ENCODE data around the gene NDUFA6. TPM values are rescaled to one million over a fixed set of nuclear protein-coding genes. Genes with fewer than 3 reads are reported as not detected.

Gene NDUFA6
- total RNA-seq, 2 donors from 2014 or later: 143 to 185 TPM

GRCh38 chr22:42062506-42063170 is 27.9 kb downstream of the NDUFA6 start:
- Histone ChIP-seq H3K27ac (no peak overlapping the region), H3K27me3 (no peaks in the 10 kb centered on the region), H3K4me1 (no peaks in the 10 kb centered on the region), H3K4me3 (no peak overlapping the region), H3K9me3 (no peaks in the 10 kb centered on the region), H3K36me3 (peaks cover 61% of the 10 kb centered on the region)
- no peak for TF ChIP-seq CTCF (IDR thresholded peaks at IDR 0.05)
- DNase-seq (ENCODE audit: low spot score): peak; percentile 26

GRCh38 chr22:42061041-42061440 is 29.5 kb downstream of the NDUFA6 start:
- Histone ChIP-seq H3K27me3 (no peaks in the 10 kb centered on the region), H3K4me1 (no peaks in the 10 kb centered on the region), H3K27ac (no peak overlapping the region), H3K36me3 (peaks cover 47% of the 10 kb centered on the region), H3K9me3 (peaks cover 0 to 12% of the 10 kb centered on the region in 2 donors), H3K4me3 (no peak overlapping the region)
- DNase-seq (ENCODE audit: low spot score): peak; percentile 16
- no peak for TF ChIP-seq CTCF (IDR thresholded peaks at IDR 0.05)

GRCh38 chr22:42060489-42060888 is 30.1 kb downstream of the NDUFA6 start:
- Histone ChIP-seq H3K9me3 (peaks cover 0 to 12% of the 10 kb centered on the region in 2 donors), H3K27me3 (no peaks in the 10 kb centered on the region), H3K4me3 (no peak overlapping the region), H3K4me1 (no peaks in the 10 kb centered on the region), H3K27ac (no peak overlapping the region), H3K36me3 (peaks cover 47% of the 10 kb centered on the region)
- no peak for TF ChIP-seq CTCF (IDR thresholded peaks at IDR 0.05)
- DNase-seq (ENCODE audit: low spot score): peak; percentile 38

- Histone ChIP-seq H3K27ac (no peak overlapping the region), H3K9me3 (peaks cover 0 to 12% of the 10 kb centered on the region in 2 donors)
- no peak for TF ChIP-seq CTCF (IDR thresholded peaks at IDR 0.05)
Observed at GRCh38 chr22:42056757-42057511, 33.6 kb downstream of the NDUFA6 start.

GRCh38 chr22:42052765-42053164 is 37.8 kb downstream of the NDUFA6 start:
- Histone ChIP-seq H3K27ac (no peak overlapping the region), H3K4me1 (no peaks in the 10 kb centered on the region), H3K36me3 (no peaks in the 10 kb centered on the region), H3K27me3 (no peaks in the 10 kb centered on the region), H3K9me3 (peaks cover 0 to 12% of the 10 kb centered on the region in 2 donors), H3K4me3 (no peak overlapping the region)
- no peak for DNase-seq (ENCODE audit: low spot score)
- no peak for TF ChIP-seq CTCF (IDR thresholded peaks at IDR 0.05)

More at GRCh38 chr22:42056757-42057511, 33.6 kb downstream of the NDUFA6 start:
- Histone ChIP-seq H3K27me3 (no peaks in the 10 kb centered on the region), H3K36me3 (peaks cover 33% of the 10 kb centered on the region), H3K4me3 (no peak overlapping the region), H3K4me1 (no peaks in the 10 kb centered on the region)
- no peak for DNase-seq (ENCODE audit: low spot score)
